ENCODE results near the gene TLR10.

- TF ChIP-seq CTCF (conservative IDR thresholded peaks at IDR 0.05 in 1 of 2, IDR thresholded peaks at IDR 0.05 in 1 of 2; ENCODE audit: extremely low read depth in 1 of 2, insufficient read depth in 1 of 2, low read depth in 1 of 2, low read length in 2 of 2) (no peak), EZH2 (IDR thresholded peaks at IDR 0.05; ENCODE audit: borderline replicate concordance, low read length) (no peak)
These were observed 30.3 kb downstream of the TLR10 start for GRCh38 chr4:38752372-38752940.

Measured in mammary epithelial cell (primary cell).